ENCODE data around the gene MCC.

- TF ChIP-seq CTCF (IDR thresholded peaks at IDR 0.05; ENCODE audit: insufficient read depth, low read length) (no peak), SPI1 (IDR thresholded peaks at IDR 0.05; ENCODE audit: borderline replicate concordance, low read depth) (no peak)
These were observed 263.6 kb downstream of the MCC start for GRCh38 chr5:113224605-113225065.
